Chondrocyte (in vitro differentiated cells): ENCODE data around the gene USP15. TPM values are rescaled to one million over a fixed set of nuclear protein-coding genes. Genes with fewer than 3 reads are reported as not detected.

Source experiments
- DNase-seq: peaks from one replicate; pipeline ENCODE4 v3.0.0; 2021; ENCODE audit warnings: mixed read lengths, low spot score
- H3K27ac Mint-ChIP-seq: one replicate; pipeline ENCODE4 v1.8.0; 2021; ENCODE audit warnings: mild to moderate bottlenecking, moderate library complexity, mixed read lengths; ENCODE audit not compliant: unreplicated experiment
- H3K27me3 Mint-ChIP-seq: 2 replicates; pipeline ENCODE4 v1.8.0; 2021; ENCODE audit warnings: low read depth, mixed read lengths
- H3K36me3 Mint-ChIP-seq: 2 replicates; pipeline ENCODE4 v1.8.0; 2021; ENCODE audit warnings: low read depth, mixed read lengths
- H3K4me1 Mint-ChIP-seq: 2 replicates; pipeline ENCODE4 v1.8.0; 2021; ENCODE audit warnings: low read depth, mild to moderate bottlenecking, mixed read lengths
- H3K4me3 Mint-ChIP-seq: one replicate; pipeline ENCODE4 v1.8.0; 2021; ENCODE audit warnings: mild to moderate bottlenecking, moderate library complexity, mixed read lengths; ENCODE audit not compliant: unreplicated experiment
- H3K9me3 Mint-ChIP-seq: 2 replicates; pipeline ENCODE4 v1.8.0; 2021; ENCODE audit warnings: low read depth, mixed read lengths
- total RNA-seq: library from RNA; stranded (reverse); gene quantifications from 3 replicates; pipeline ENCODE4 v1.2.1, GENCODE V29; 2021
- TF ChIP-seq, protein P1 (sequence below): fragments of 200-600 bp; sonication (generic); IDR thresholded peaks from 2 replicates; pipeline ENCODE4 v1.5.0; 2021; ENCODE audit warnings: antibody characterized with exemption, mild to moderate bottlenecking, moderate library complexity

Gene USP15
- total RNA-seq, 1 donor from 2014 or later, result 48.2 TPM

DNA sequence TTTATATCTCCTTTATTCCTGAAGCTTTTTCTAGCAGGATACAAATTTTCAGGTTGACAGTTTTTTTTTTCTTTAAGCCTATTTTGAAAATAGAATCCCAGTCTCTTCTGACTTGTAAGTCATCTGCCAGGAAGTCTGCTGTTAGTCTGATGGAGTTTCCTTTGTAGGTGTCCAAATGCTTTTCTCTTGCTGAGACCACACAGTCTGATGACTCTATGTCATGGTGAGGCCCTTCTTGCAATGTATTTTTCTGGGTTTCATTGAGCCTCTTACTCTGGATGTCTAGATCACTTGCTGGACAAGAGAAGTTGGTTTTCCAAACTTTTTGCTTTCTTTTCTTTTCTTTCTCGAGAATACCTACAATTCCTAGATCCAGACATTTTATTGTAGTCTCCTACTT, 30.6 kb downstream of the USP15 start:
- Mint-ChIP-seq H3K4me3 (no peak overlapping the region), H3K9me3 (peaks cover 17% of the 10 kb centered on the region), H3K27ac (no peak overlapping the region), H3K27me3 (no peaks in the 10 kb centered on the region), H3K36me3 (peaks cover 11% of the 10 kb centered on the region), H3K4me1 (peaks cover 58% of the 10 kb centered on the region)
- no peak for DNase-seq
- TF ChIP-seq, protein P1, sequence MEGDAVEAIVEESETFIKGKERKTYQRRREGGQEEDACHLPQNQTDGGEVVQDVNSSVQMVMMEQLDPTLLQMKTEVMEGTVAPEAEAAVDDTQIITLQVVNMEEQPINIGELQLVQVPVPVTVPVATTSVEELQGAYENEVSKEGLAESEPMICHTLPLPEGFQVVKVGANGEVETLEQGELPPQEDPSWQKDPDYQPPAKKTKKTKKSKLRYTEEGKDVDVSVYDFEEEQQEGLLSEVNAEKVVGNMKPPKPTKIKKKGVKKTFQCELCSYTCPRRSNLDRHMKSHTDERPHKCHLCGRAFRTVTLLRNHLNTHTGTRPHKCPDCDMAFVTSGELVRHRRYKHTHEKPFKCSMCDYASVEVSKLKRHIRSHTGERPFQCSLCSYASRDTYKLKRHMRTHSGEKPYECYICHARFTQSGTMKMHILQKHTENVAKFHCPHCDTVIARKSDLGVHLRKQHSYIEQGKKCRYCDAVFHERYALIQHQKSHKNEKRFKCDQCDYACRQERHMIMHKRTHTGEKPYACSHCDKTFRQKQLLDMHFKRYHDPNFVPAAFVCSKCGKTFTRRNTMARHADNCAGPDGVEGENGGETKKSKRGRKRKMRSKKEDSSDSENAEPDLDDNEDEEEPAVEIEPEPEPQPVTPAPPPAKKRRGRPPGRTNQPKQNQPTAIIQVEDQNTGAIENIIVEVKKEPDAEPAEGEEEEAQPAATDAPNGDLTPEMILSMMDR, result no peak

DNA sequence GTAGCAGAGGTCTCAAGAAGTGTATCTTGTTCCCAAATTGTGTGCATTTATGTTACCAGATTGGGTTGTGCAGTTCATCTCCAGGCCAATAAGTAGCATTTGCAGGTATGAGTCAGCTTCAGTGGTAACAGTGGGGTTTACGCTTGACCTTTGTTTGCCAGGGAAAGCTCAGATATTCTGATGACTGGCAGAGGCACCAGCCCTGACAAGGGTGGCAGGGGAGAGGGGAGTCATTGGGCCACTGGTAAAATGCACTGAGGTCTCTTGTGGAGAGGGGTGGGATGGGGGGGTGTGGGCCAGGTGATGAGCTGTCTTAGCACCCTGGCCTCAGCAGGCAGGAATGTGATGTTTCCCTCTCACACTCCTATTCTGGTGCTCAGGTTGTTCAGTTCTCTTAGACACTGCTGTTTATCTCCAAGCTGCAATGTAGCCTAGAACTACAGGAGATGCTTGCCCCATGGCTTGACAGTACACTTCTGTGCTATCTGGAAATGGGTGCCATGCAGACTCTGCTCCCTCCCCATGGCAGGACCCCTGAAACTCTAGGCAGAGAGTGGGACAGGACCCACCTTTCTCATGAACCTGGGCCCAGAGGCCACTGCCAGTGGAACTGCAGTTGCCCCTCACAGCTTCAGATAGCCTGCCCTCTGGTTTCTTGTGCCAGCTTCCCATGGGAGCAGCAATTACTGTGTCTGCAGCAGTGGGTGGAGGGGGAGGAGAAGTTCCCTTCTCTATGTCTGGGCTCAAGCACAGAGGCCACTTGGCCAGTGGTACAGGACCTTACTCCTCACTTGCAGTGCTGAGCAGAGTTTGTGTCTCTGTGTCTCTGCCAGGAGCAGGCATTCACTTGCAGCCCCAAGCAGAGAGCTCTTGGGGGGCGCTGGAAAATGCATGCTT, 31.9 kb downstream of the USP15 start:
- H3K27ac Mint-ChIP-seq, result no peak overlapping the region
- H3K27me3 Mint-ChIP-seq, result no peaks in the 10 kb centered on the region
- no peak overlapping the region for H3K4me3 Mint-ChIP-seq
- H3K36me3 Mint-ChIP-seq, result peaks cover 11% of the 10 kb centered on the region
- peak; percentile 25 for DNase-seq
- H3K4me1 Mint-ChIP-seq, result peaks cover 48% of the 10 kb centered on the region
- TF ChIP-seq, protein P1, result no peak
- peaks cover 17% of the 10 kb centered on the region for H3K9me3 Mint-ChIP-seq

DNA sequence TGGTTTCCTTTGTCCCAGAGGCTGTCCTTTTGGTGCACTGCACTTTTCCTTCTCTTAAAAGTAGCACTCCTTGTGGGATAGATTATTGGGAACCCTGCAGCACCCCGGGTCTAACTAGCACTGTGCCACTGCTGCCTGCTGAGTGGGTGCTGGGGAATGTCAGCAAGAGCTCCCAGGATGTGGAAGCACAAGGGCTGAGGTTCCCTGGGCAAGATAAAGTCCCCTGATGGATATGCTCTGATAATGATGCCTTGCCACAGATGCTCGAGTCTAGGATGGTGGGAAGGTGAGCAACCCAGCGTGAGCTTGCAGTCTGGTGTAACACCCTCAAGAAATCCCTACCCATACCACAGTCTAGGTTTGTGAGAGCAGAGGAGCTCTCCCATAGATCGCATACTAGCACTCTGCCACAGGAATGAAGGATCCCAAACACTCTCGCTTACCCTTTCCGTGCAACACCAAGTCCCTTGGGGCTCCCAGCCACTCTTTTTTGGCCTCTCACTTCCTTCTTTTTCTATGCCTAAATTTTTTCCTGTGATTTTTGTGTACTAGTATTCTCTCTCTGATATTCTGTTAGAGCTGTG, 32.6 kb downstream of the USP15 start:
- peaks cover 15% of the 10 kb centered on the region for H3K36me3 Mint-ChIP-seq
- DNase-seq, result peak; percentile 39
- peak overlapping the region; percentile 53 for H3K27ac Mint-ChIP-seq
- H3K4me3 Mint-ChIP-seq, result no peak overlapping the region
- H3K27me3 Mint-ChIP-seq, result no peaks in the 10 kb centered on the region
- TF ChIP-seq, protein P1, result no peak
- peaks cover 41% of the 10 kb centered on the region for H3K4me1 Mint-ChIP-seq
- H3K9me3 Mint-ChIP-seq, result peaks cover 17% of the 10 kb centered on the region

DNA sequence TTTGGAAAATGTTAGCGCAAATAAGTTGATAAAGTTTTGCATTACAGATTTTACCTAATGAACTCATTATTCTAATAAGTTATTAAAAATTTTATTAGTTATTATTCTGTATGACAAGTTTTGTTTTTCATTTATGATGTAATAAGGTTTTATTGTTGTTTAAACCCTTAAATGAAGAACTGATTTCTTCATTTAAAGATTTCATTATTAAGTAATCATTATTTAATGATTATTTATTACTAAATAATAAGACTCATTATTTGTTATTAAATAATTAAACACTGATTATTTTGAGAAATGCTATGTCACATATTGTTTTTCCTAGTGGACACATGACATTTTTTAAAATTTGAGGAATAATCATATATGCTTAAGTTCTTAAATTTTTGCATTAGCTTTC, 34.2 kb downstream of the USP15 start:
- Mint-ChIP-seq H3K27ac (no peak overlapping the region), H3K9me3 (peaks cover 16% of the 10 kb centered on the region), H3K4me1 (peaks cover 33% of the 10 kb centered on the region), H3K36me3 (peaks cover 17% of the 10 kb centered on the region), H3K27me3 (no peaks in the 10 kb centered on the region), H3K4me3 (no peak overlapping the region)
- no peak for DNase-seq
- TF ChIP-seq, protein P1, result no peak

DNA sequence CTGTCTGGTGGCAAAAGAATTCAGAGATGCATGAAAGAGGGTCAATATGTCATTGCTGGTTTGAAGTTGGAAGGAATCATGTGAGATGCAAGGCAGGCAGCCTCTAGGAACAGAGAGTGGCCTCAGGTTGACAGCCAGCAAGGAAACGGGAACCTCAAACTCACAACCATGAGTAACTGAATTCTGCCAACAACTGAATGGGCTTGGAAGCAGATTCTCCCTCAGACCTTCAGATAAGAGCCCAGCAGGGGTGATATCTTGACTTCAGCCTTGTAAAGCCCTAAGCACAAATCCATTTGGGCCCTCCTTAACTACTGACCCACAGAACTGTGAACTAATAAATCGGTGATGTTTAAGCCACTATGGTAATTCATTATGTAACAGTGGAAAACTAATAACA, 35.8 kb downstream of the USP15 start:
- Mint-ChIP-seq H3K4me3 (no peak overlapping the region), H3K27me3 (no peaks in the 10 kb centered on the region), H3K36me3 (peaks cover 14% of the 10 kb centered on the region), H3K27ac (no peak overlapping the region), H3K9me3 (peaks cover 3% of the 10 kb centered on the region), H3K4me1 (peaks cover 19% of the 10 kb centered on the region)
- no peak for DNase-seq
- TF ChIP-seq, protein P1, result no peak
